Mesendoderm (in vitro differentiated cells): ENCODE data around the gene IFNAR1.

ENCODE experiments used
- DNase-seq: peaks from one replicate; pipeline ENCODE4 v3.0.0; 2013
- H2AK5ac ChIP-seq: 2 replicates; pipeline ENCODE4 v1.6.1; 2013; ENCODE audit warnings: low read length, inconsistent platforms
- H2BK120ac ChIP-seq: 2 replicates; pipeline ENCODE4 v1.6.1; 2013; ENCODE audit warnings: low read depth, mild to moderate bottlenecking, low read length, moderate library complexity, mixed read lengths
- H2BK15ac ChIP-seq: replicated peaks from 2 replicates; pipeline ENCODE4 v1.6.1; 2013; ENCODE audit warnings: low read depth, mild to moderate bottlenecking, moderate library complexity
- H2BK5ac ChIP-seq: 2 replicates; pipeline ENCODE4 v1.6.1; 2013; ENCODE audit warnings: low read length, inconsistent platforms
- H3K18ac ChIP-seq: 2 replicates; pipeline ENCODE4 v1.6.1; 2013; ENCODE audit warnings: mild to moderate bottlenecking, low read length, mixed read lengths
- H3K23ac ChIP-seq: one replicate; pipeline ENCODE4 v1.6.1; 2013; ENCODE audit warnings: low read length
- H3K27ac ChIP-seq: 2 replicates; pipeline ENCODE4 v1.5.1; 2013; ENCODE audit warnings: low read depth, mild to moderate bottlenecking, inconsistent platforms, low read length, moderate library complexity
- H3K27me3 ChIP-seq: 2 replicates; pipeline ENCODE4 v1.6.1; 2013; ENCODE audit warnings: low read length, control low read depth, mild to moderate bottlenecking, inconsistent platforms; ENCODE audit not compliant: insufficient read depth, poor library complexity
- H3K36me3 ChIP-seq: 2 replicates; pipeline ENCODE4 v1.6.1; 2013; ENCODE audit warnings: low read length, inconsistent platforms; ENCODE audit not compliant: control insufficient read depth, insufficient read depth
- H3K4ac ChIP-seq: one replicate; pipeline ENCODE4 v1.6.1; 2013; ENCODE audit warnings: low read depth, mild to moderate bottlenecking, low read length, moderate library complexity
- H3K4me1 ChIP-seq: 2 replicates; pipeline ENCODE4 v1.6.1; 2013; ENCODE audit warnings: low read depth, low read length, inconsistent platforms; ENCODE audit not compliant: control insufficient read depth
- H3K4me2 ChIP-seq: 2 replicates; pipeline ENCODE4 v1.6.1; 2013; ENCODE audit warnings: low read length
- H3K4me3 ChIP-seq: 2 replicates; pipeline ENCODE4 v1.5.1; 2013; ENCODE audit warnings: mild to moderate bottlenecking, low read length
- H3K56ac ChIP-seq: one replicate; pipeline ENCODE4 v1.6.1; 2013; ENCODE audit warnings: low read length
- H3K79me1 ChIP-seq: 2 replicates; pipeline ENCODE4 v1.6.1; 2013; ENCODE audit warnings: low read length, inconsistent platforms
- H3K79me2 ChIP-seq: 2 replicates; pipeline ENCODE4 v1.6.1; 2013; ENCODE audit warnings: mild to moderate bottlenecking, low read length; ENCODE audit not compliant: control insufficient read depth, insufficient read depth
- H3K9ac ChIP-seq: 2 replicates; pipeline ENCODE4 v1.6.1; 2013; ENCODE audit warnings: low read length, inconsistent platforms
- H4K5ac ChIP-seq: one replicate; pipeline ENCODE4 v1.6.1; 2013; ENCODE audit warnings: low read length
- H4K8ac ChIP-seq: one replicate; pipeline ENCODE4 v1.6.1; 2013; ENCODE audit warnings: low read depth, mild to moderate bottlenecking, control low read depth, low read length, moderate library complexity
- WGBS: extraction: QIAGEN DNeasy Blood & Tissue Kit; methylation state at CpG from one replicate; pipeline ENCODE4 v1.1.7; 2013; ENCODE audit warnings: low lambda C conversion rate, missing lambda C conversion rate; ENCODE audit not compliant: insufficient coverage; ENCODE audit errors: extremely low coverage; 5-methylcytosine and 5-hydroxymethylcytosine counted together

IFNAR1 gene

GRCh38 chr21:33392284-33392985 lies 67.7 kb downstream of the IFNAR1 start:
- Histone ChIP-seq H2AK5ac (no peak overlapping the region), H3K4me3 (no peak overlapping the region), H3K18ac (no peak overlapping the region), H4K8ac (no peak overlapping the region), H3K4ac (no peak overlapping the region), H4K5ac (no peak overlapping the region), H2BK120ac (no peak overlapping the region), H2BK5ac (no peak overlapping the region), H3K27ac (no peak overlapping the region), H2BK15ac (no peak overlapping the region), H3K27me3 (no peaks in the 10 kb centered on the region), H3K36me3 (no peaks in the 10 kb centered on the region), H3K23ac (no peak overlapping the region), H3K56ac (no peak overlapping the region), H3K79me1 (no peaks in the 10 kb centered on the region), H3K9ac (no peak overlapping the region), H3K4me1 (no peaks in the 10 kb centered on the region), H3K4me2 (no peak overlapping the region), H3K79me2 (no peaks in the 10 kb centered on the region)
- DNase-seq, result no peak
- WGBS, result no CpG with 5 or more reads among the region's 11 CpGs

GRCh38 chr21:33393348-33393747 lies 68.6 kb downstream of the IFNAR1 start:
- no peak overlapping the region for H3K23ac ChIP-seq
- no peak overlapping the region for H3K4me2 ChIP-seq
- no peaks in the 10 kb centered on the region for H3K4me1 ChIP-seq
- H3K56ac ChIP-seq, result no peak overlapping the region
- H2BK5ac ChIP-seq, result no peak overlapping the region
- H3K36me3 ChIP-seq, result no peaks in the 10 kb centered on the region
- H4K5ac ChIP-seq, result no peak overlapping the region
- H3K79me2 ChIP-seq, result no peaks in the 10 kb centered on the region
- no peaks in the 10 kb centered on the region for H3K27me3 ChIP-seq
- H3K18ac ChIP-seq, result no peak overlapping the region
- no peak overlapping the region for H2BK120ac ChIP-seq
- H3K9ac ChIP-seq, result no peak overlapping the region
- H3K27ac ChIP-seq, result no peak overlapping the region
- no peak overlapping the region for H2AK5ac ChIP-seq
- H3K4ac ChIP-seq, result no peak overlapping the region
- H3K4me3 ChIP-seq, result no peak overlapping the region
- H3K79me1 ChIP-seq, result no peaks in the 10 kb centered on the region
- no peak for DNase-seq
- H2BK15ac ChIP-seq, result no peak overlapping the region
- no peak overlapping the region for H4K8ac ChIP-seq
- WGBS, result no CpG with 5 or more reads among the region's 5 CpGs

GRCh38 chr21:33394260-33394659 lies 69.5 kb downstream of the IFNAR1 start:
- Histone ChIP-seq H3K4ac (no peak overlapping the region), H3K23ac (no peak overlapping the region), H3K79me2 (no peaks in the 10 kb centered on the region), H3K56ac (no peak overlapping the region), H3K9ac (no peak overlapping the region), H4K5ac (no peak overlapping the region), H3K36me3 (no peaks in the 10 kb centered on the region), H3K79me1 (no peaks in the 10 kb centered on the region), H4K8ac (no peak overlapping the region), H3K27ac (no peak overlapping the region), H3K4me2 (no peak overlapping the region), H2BK120ac (no peak overlapping the region), H2BK15ac (no peak overlapping the region), H2BK5ac (no peak overlapping the region), H2AK5ac (no peak overlapping the region), H3K18ac (no peak overlapping the region), H3K4me3 (no peak overlapping the region), H3K4me1 (no peaks in the 10 kb centered on the region), H3K27me3 (no peaks in the 10 kb centered on the region)
- DNase-seq, result no peak
- no CpG with 5 or more reads among the region's 8 CpGs for WGBS

GRCh38 chr21:33395891-33396331 lies 71.1 kb downstream of the IFNAR1 start:
- no peak overlapping the region for H3K18ac ChIP-seq
- no peak overlapping the region for H3K4me3 ChIP-seq
- H3K4me2 ChIP-seq, result no peak overlapping the region
- no peak overlapping the region for H3K27ac ChIP-seq
- no peak overlapping the region for H3K9ac ChIP-seq
- H2BK5ac ChIP-seq, result no peak overlapping the region
- H3K36me3 ChIP-seq, result no peaks in the 10 kb centered on the region
- no peak overlapping the region for H2BK120ac ChIP-seq
- no peak overlapping the region for H4K5ac ChIP-seq
- no peak overlapping the region for H3K23ac ChIP-seq
- no peaks in the 10 kb centered on the region for H3K79me1 ChIP-seq
- H2BK15ac ChIP-seq, result no peak overlapping the region
- no peaks in the 10 kb centered on the region for H3K27me3 ChIP-seq
- no peak overlapping the region for H2AK5ac ChIP-seq
- no CpG with 5 or more reads among the region's 6 CpGs for WGBS
- no peak for DNase-seq
- H3K4me1 ChIP-seq, result no peaks in the 10 kb centered on the region
- H3K4ac ChIP-seq, result no peak overlapping the region
- H4K8ac ChIP-seq, result no peak overlapping the region
- no peak overlapping the region for H3K56ac ChIP-seq
- no peaks in the 10 kb centered on the region for H3K79me2 ChIP-seq

- Histone ChIP-seq H2BK120ac (no peak overlapping the region), H4K8ac (no peak overlapping the region), H3K79me1 (no peaks in the 10 kb centered on the region), H3K4me3 (no peak overlapping the region), H3K9ac (no peak overlapping the region), H3K27ac (no peak overlapping the region), H2BK15ac (no peak overlapping the region), H4K5ac (no peak overlapping the region), H3K36me3 (no peaks in the 10 kb centered on the region), H2BK5ac (no peak overlapping the region), H3K4ac (no peak overlapping the region), H3K4me1 (no peaks in the 10 kb centered on the region), H3K23ac (no peak overlapping the region), H2AK5ac (no peak overlapping the region), H3K18ac (no peak overlapping the region), H3K27me3 (no peaks in the 10 kb centered on the region), H3K79me2 (no peaks in the 10 kb centered on the region), H3K4me2 (no peak overlapping the region), H3K56ac (no peak overlapping the region)
- no CpG with 5 or more reads among the region's 6 CpGs for WGBS
- no peak for DNase-seq
Measured at GRCh38 chr21:33396436-33396835, 71.7 kb downstream of the IFNAR1 start.

- H4K5ac ChIP-seq, result no peak overlapping the region
- no peak overlapping the region for H2BK15ac ChIP-seq
- H3K4me1 ChIP-seq, result no peaks in the 10 kb centered on the region
- no peaks in the 10 kb centered on the region for H3K79me2 ChIP-seq
- H4K8ac ChIP-seq, result no peak overlapping the region
- H3K18ac ChIP-seq, result no peak overlapping the region
- no CpG with 5 or more reads among the region's 5 CpGs for WGBS
- no peak overlapping the region for H2BK5ac ChIP-seq
- H3K36me3 ChIP-seq, result no peaks in the 10 kb centered on the region
- H3K4me2 ChIP-seq, result no peak overlapping the region
- H2BK120ac ChIP-seq, result no peak overlapping the region
- H2AK5ac ChIP-seq, result no peak overlapping the region
- H3K9ac ChIP-seq, result no peak overlapping the region
- no peak for DNase-seq
- H3K4me3 ChIP-seq, result no peak overlapping the region
- H3K27ac ChIP-seq, result no peak overlapping the region
- H3K27me3 ChIP-seq, result no peaks in the 10 kb centered on the region
- H3K23ac ChIP-seq, result no peak overlapping the region
- no peak overlapping the region for H3K56ac ChIP-seq
- no peak overlapping the region for H3K4ac ChIP-seq
- H3K79me1 ChIP-seq, result no peaks in the 10 kb centered on the region
Measured at GRCh38 chr21:33396951-33397350, 72.2 kb downstream of the IFNAR1 start.
